ENCODE measurements around the gene ZFAND2B. TPM values are rescaled to one million over a fixed set of nuclear protein-coding genes. Genes with fewer than 3 reads are reported as not detected.

ZFAND2B gene, protein sequence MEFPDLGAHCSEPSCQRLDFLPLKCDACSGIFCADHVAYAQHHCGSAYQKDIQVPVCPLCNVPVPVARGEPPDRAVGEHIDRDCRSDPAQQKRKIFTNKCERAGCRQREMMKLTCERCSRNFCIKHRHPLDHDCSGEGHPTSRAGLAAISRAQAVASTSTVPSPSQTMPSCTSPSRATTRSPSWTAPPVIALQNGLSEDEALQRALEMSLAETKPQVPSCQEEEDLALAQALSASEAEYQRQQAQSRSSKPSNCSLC
- total RNA-seq = 10 to 100 TPM; 22.4 to 45.6 (median 33.9) TPM
- polyA plus RNA-seq = 10 to 100 TPM; 14.3 to 31.1 TPM
- long read RNA-seq, donor 1, transcript ZFAND2B-214 (6 exons, 1,851 nt) = minor isoform, 9 of 118 reads
- long read RNA-seq, donor 1, transcript ZFAND2B-201 (9 exons, 1,314 nt) = minor isoform, 12 of 118 reads
- long read RNA-seq, donor 1, transcript ZFAND2B-212 (10 exons, 1,199 nt) = major isoform, 25 of 118 reads
- long read RNA-seq, donor 1, transcript ZFAND2B-204 (7 exons, 886 nt) = minor isoform, 10 of 118 reads
- long read RNA-seq, donor 1, partial matches to known transcripts = 42 of 118 reads
- long read RNA-seq, donor 1, other reads (novel, unspliced or antisense) = 14 of 118 reads
- long read RNA-seq, donor 2, partial matches to known transcripts = 0 of 5 reads
- long read RNA-seq, donor 2, other reads (novel, unspliced or antisense) = 0 of 5 reads
- long read RNA-seq, donor 3, transcript ZFAND2B-201 (9 exons, 1,314 nt) = major isoform, 12 of 43 reads
- long read RNA-seq, donor 3, transcript ZFAND2B-212 (10 exons, 1,199 nt) = minor isoform, 6 of 43 reads
- long read RNA-seq, donor 3, partial matches to known transcripts = 10 of 43 reads
- long read RNA-seq, donor 3, other reads (novel, unspliced or antisense) = 8 of 43 reads

DNA sequence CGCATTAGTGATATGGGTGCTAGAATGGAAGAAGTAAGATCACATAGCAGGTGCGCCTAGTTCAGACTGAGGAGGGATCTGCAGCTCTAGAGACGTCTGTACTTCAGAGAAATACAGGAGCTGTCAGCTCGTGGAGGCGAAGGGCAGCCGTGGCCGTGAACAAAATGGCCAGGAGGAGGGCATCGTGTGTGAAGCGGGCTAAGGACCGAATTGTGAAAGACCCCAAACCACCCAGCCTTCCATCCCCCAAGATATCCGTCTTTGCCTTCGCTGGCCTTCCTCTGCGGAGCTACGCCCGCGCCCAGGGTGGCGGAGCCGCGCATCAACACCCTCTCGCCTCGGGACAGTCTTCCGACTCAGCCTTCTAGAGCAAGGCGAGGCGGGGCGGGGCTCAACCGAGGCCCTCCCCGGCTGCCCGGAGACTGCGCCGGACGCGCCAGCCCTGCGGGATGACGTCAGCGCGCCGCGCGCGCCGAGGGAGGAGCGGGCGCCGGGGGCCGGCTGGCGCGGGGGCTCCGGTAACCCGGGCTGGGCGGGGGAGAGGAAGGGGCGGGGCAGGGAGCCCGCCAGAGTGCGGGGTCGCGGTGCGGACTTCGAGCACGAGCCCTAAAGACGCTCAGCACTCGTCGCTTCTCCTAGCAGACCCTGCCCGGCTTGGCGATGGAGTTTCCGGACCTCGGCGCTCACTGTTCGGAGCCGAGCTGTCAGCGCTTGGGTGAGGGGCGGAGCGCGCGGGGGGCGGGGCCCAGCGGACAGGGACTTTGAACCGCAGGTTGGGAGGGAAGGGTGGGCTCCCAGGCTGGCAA lies at the start of gene ZFAND2B:
TSS of gene ZFAND2B (plus strand) at position 455 of the 806 bp plus-strand sequence. CDS start at position 661, 206 bp downstream.
- DNase-seq = peak; percentile 95 to 97 (median 95)
- WGBS, 3 donors = 1% methylated on average over 52 to 76 of the region's 76 CpGs
- TF ChIP-seq EP300 (IDR thresholded peaks at IDR 0.05) (no peak), POLR2A (IDR thresholded peaks at IDR 0.05) (peak; percentile 96)
- TF ChIP-seq, protein P1, sequence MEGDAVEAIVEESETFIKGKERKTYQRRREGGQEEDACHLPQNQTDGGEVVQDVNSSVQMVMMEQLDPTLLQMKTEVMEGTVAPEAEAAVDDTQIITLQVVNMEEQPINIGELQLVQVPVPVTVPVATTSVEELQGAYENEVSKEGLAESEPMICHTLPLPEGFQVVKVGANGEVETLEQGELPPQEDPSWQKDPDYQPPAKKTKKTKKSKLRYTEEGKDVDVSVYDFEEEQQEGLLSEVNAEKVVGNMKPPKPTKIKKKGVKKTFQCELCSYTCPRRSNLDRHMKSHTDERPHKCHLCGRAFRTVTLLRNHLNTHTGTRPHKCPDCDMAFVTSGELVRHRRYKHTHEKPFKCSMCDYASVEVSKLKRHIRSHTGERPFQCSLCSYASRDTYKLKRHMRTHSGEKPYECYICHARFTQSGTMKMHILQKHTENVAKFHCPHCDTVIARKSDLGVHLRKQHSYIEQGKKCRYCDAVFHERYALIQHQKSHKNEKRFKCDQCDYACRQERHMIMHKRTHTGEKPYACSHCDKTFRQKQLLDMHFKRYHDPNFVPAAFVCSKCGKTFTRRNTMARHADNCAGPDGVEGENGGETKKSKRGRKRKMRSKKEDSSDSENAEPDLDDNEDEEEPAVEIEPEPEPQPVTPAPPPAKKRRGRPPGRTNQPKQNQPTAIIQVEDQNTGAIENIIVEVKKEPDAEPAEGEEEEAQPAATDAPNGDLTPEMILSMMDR (IDR thresholded peaks at IDR 0.05) = peak in 2 of 3 donors; percentile 27 to 29
- Histone ChIP-seq H3K4me3 (peak within 1 kb of the TSS; percentile 75), H3K9me3 (no peaks in the 10 kb centered on the region), H3K27me3 (no peaks in the 10 kb centered on the region), H3K4me1 (ENCODE audit: insufficient read depth) (peaks cover 4% of the 10 kb centered on the region), H3K27ac (peak within 1 kb of the TSS; percentile 89 to 99), H3K36me3 (no peaks in the 10 kb centered on the region)
- intact Hi-C loops (cut with DNase I) = no loop called here

DNA sequence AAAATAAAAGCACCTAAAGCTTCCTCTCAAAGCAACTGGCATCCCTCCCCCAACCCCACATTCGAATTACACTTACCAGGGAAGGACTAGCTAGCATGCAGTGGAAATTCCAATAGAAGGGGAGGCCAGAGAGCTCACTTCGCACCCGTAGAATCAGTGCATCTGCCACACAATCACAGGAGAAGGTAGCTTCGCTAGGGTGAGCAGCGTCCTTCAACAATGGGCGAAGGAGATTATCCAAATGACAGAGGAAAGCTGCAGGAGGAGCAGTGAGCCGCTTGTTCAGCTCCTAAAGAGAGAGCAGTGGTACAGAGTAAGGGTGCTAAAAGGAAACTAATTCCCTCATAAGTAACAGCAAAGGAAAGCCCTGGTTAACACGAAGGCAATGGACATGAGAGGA lies 49.2 kb upstream of the ZFAND2B start:
- Histone ChIP-seq H3K27me3 (no peaks in the 10 kb centered on the region), H3K4me1 (ENCODE audit: insufficient read depth) (peaks cover 5% of the 10 kb centered on the region), H3K9me3 (no peaks in the 10 kb centered on the region), H3K36me3 (no peaks in the 10 kb centered on the region), H3K27ac (no peak overlapping the region), H3K4me3 (no peak overlapping the region)
- TF ChIP-seq, protein P1 (IDR thresholded peaks at IDR 0.05) = no peak
- TF ChIP-seq EP300 (IDR thresholded peaks at IDR 0.05) (no peak), POLR2A (IDR thresholded peaks at IDR 0.05) (no peak)
- intact Hi-C loops (cut with DNase I) = loop anchor here in 2 of 4 donors (5.0 to 10.0 kb wide), 2 partner anchors 100 to 163 kb away; partner anchors contain the start of gene CRYBA2 (in 1 of the 2)
- no peak for DNase-seq
- 88 to 90% (median 89%) methylated on average over 8 of the region's 8 CpGs for WGBS, 3 donors

DNA sequence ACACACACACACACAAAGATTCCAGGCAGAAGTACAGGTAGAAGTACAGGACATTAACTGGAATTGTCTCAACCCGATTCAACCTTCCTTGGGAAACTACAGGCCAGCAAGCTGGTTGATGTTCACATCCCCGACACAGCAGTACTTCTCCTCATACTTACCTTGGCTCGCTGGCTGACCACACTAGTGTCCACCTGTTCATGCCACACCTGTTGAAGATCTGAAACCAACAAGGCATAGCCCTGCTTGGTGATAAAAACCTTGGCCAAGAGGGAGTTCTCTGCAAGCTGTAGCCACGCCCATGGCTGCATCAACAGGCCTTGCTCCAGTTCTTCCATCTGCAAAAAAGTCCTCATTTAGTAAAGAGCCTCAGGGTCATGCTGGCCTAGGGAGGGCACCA lies 48.6 kb upstream of the ZFAND2B start:
- TF ChIP-seq, protein P1 (IDR thresholded peaks at IDR 0.05) = no peak
- TF ChIP-seq POLR2A (IDR thresholded peaks at IDR 0.05) = no peak
- no peak for TF ChIP-seq EP300 (IDR thresholded peaks at IDR 0.05)
- no peak for DNase-seq
- no peak overlapping the region for H3K27ac ChIP-seq
- peaks cover 5% of the 10 kb centered on the region for H3K4me1 ChIP-seq (ENCODE audit: insufficient read depth)
- 88 to 94% (median 93%) methylated on average over 4 of the region's 4 CpGs for WGBS, 3 donors
- H3K9me3 ChIP-seq = no peaks in the 10 kb centered on the region
- H3K4me3 ChIP-seq = no peak overlapping the region
- H3K36me3 ChIP-seq = no peaks in the 10 kb centered on the region
- intact Hi-C loops (cut with DNase I) = loop anchor here in 2 of 4 donors (5.0 to 10.0 kb wide), 2 partner anchors 101 to 163 kb away; partner anchors contain the start of gene CRYBA2 (in 1 of the 2)
- no peaks in the 10 kb centered on the region for H3K27me3 ChIP-seq
